SK-N-MC (cell line): ENCODE results near the gene CPAMD8.
A peak's percentile ranks its signal among the peaks of the same experiment; 100 is the strongest.
"Not testable (repeated sequence)": the region's sequence is repeated elsewhere in the genome, so short reads cannot be mapped to it uniquely, and the experiment has no call there.

ENCODE experiments used
- DNase-seq: peaks from one replicate; pipeline ENCODE4 v3.0.0-alpha.2; 2011; ENCODE audit warnings: low read depth, low spot score
- H3K27ac ChIP-seq: fragments of 200-600 bp; sonication (generic); 2 replicates; pipeline ENCODE4 v1.5.1; 2016; ENCODE audit warnings: mixed run types
- H3K36me3 ChIP-seq: fragments of 200-600 bp; sonication (generic); 2 replicates; pipeline ENCODE4 v1.6.1; 2017; ENCODE audit warnings: antibody characterized with exemption, low read length, mixed read lengths; ENCODE audit not compliant: insufficient read depth
- H3K4me3 ChIP-seq: fragments of 200-600 bp; sonication (generic); 2 replicates; pipeline ENCODE4 v1.5.1; 2016
- H3K9ac ChIP-seq: fragments of 200-600 bp; sonication (generic); 2 replicates; pipeline ENCODE4 v1.8.0; 2017; ENCODE audit warnings: mixed run types, mixed read lengths; ENCODE audit not compliant: insufficient read length
- H3K9me3 ChIP-seq: fragments of 200-600 bp; sonication (generic); 2 replicates; pipeline ENCODE4 v1.6.1; 2017; ENCODE audit warnings: low read depth, mild to moderate bottlenecking, antibody characterized with exemption, low read length, moderate library complexity, mixed read lengths
- EZH2 ChIP-seq: fragments of 200-600 bp; sonication (generic); IDR thresholded peaks from one replicate; pipeline ENCODE4 v1.6.1; 2017; ENCODE audit warnings: antibody characterized with exemption
- FOXP2 ChIP-seq: optimal IDR thresholded peaks from 2 replicates; pipeline ENCODE3; 2011; ENCODE audit warnings: mild to moderate bottlenecking, moderate library complexity; ENCODE audit not compliant: insufficient read depth; ENCODE audit errors: extremely low read length, control extremely low read depth
- POLR2AphosphoS5 ChIP-seq: IDR thresholded peaks from 2 replicates; pipeline ENCODE4 v1.6.1; 2012; ENCODE audit warnings: mild to moderate bottlenecking, low read depth, low read length, borderline replicate concordance

The CPAMD8 gene

DNA sequence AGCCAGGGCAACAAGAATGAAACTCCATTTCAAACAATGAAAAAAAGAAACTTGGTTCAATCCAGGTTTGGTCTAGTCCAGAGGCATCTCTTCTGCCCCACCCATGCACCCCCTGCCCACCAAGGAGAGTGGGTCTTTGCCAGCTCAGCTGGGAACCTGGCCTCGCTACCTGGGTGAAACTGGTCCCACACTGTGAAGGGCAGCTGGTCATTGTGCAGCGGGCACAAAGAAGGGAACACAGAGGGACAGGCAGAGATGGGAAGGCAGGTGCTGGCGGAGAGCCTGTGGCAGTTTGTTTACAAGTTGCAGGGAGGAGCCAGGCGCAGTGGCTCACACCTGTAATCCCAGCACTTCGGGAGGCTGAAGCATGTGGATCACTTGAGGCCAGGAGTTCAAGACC, 50.2 kb downstream of the CPAMD8 start:
- no peak for TF ChIP-seq EZH2
- no peak for TF ChIP-seq POLR2AphosphoS5
- TF ChIP-seq FOXP2, result no peak
- Histone ChIP-seq H3K36me3 (no peaks in the 10 kb centered on the region), H3K4me3 (no peak overlapping the region), H3K9ac (no peak overlapping the region), H3K9me3 (no peaks in the 10 kb centered on the region), H3K27ac (no peak overlapping the region)
- no peak for DNase-seq

- H3K4me3 ChIP-seq, result no peak overlapping the region
- no peaks in the 10 kb centered on the region for H3K36me3 ChIP-seq
- TF ChIP-seq EZH2 (no peak), POLR2AphosphoS5 (no peak), FOXP2 (no peak)
- no peak overlapping the region for H3K27ac ChIP-seq
- no peak for DNase-seq
- H3K9ac ChIP-seq, result no peak overlapping the region
- H3K9me3 ChIP-seq, result no peaks in the 10 kb centered on the region
These were observed 55.8 kb downstream of the CPAMD8 start for GRCh38 chr19:16970821-16971220.

- H3K4me3 ChIP-seq, result no peak overlapping the region
- DNase-seq, result no peak
- no peak for TF ChIP-seq EZH2
- no peak for TF ChIP-seq FOXP2
- no peak for TF ChIP-seq POLR2AphosphoS5
- no peaks in the 10 kb centered on the region for H3K36me3 ChIP-seq
- H3K9me3 ChIP-seq, result no peaks in the 10 kb centered on the region
- no peak overlapping the region for H3K9ac ChIP-seq
- no peak overlapping the region for H3K27ac ChIP-seq
These were observed 57.5 kb downstream of the CPAMD8 start for GRCh38 chr19:16969135-16969534.

- H3K4me3 ChIP-seq, H3K27ac ChIP-seq, H3K36me3 ChIP-seq, DNase-seq, H3K9ac ChIP-seq, H3K9me3 ChIP-seq: not testable (repeated sequence)
These were observed 65.4 kb downstream of the CPAMD8 start for GRCh38 chr19:16960996-16961822.

DNA sequence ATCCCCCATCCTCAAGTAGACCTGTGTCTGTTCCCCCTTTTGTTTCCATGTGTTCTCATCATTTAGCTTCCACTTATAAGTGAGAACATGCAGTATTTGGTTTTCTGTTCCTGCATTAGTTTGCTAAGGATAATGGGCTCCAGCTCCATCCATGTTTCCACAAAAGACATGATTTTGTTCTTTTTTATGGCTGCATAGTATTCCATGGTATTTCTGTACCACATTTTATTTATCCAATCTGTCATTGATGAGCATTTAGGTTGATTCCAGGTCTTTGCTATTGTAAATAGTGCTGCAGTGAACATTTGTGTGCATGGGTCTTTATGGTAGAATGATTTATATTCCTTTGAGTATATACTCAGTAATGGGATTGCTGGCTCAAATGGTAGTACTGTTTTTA, 68.3 kb downstream of the CPAMD8 start:
- H3K9me3 ChIP-seq, H3K36me3 ChIP-seq, H3K4me3 ChIP-seq, DNase-seq, H3K9ac ChIP-seq, H3K27ac ChIP-seq: not testable (repeated sequence)

GRCh38 chr19:16957855-16958254, 68.8 kb downstream of the CPAMD8 start:
- Histone ChIP-seq H3K36me3 (no peaks in the 10 kb centered on the region), H3K4me3 (peak overlapping the region; percentile 70), H3K9ac (no peak overlapping the region), H3K27ac (peak overlapping the region; percentile 87), H3K9me3 (no peaks in the 10 kb centered on the region)
- DNase-seq, result no peak
- TF ChIP-seq POLR2AphosphoS5, result no peak
- TF ChIP-seq FOXP2, result no peak
- no peak for TF ChIP-seq EZH2

DNA sequence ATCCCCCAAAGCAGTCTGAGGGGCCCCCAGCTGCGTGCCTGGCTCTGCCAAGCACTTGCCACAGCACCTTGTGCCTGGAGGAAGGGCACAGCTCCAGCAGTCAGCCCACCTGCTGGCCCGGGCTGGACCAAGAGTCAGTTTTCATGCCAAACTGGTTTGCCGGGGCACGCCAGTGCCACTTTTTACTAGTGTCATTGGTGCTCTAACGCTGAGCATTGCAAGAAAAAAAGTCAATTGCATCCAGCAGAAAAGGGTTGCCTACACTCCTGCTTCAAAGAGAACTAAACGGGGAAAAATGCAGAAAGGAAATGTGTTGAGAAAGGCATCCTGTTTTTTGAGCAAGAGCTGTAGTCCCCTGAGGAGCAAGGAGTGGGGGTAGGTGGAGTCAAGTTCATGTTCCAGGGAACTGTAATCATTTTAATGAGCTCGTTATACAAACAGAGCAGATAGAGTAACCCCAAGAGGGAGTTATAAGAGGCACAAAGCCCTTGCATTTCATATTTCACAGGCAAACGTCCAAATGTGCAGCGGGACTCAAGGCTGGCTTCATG, 69.4 kb downstream of the CPAMD8 start:
- Histone ChIP-seq H3K9me3 (no peaks in the 10 kb centered on the region), H3K9ac (no peak overlapping the region), H3K4me3 (peak overlapping the region; percentile 70), H3K36me3 (no peaks in the 10 kb centered on the region), H3K27ac (peak overlapping the region; percentile 87)
- DNase-seq, result peak; percentile 97
- TF ChIP-seq FOXP2 (no peak), POLR2AphosphoS5 (no peak), EZH2 (no peak)

GRCh38 chr19:16955161-16955560, 71.4 kb downstream of the CPAMD8 start:
- no peak for TF ChIP-seq EZH2
- no peak for TF ChIP-seq FOXP2
- TF ChIP-seq POLR2AphosphoS5, result no peak
- H3K9ac ChIP-seq, result no peak overlapping the region
- no peaks in the 10 kb centered on the region for H3K36me3 ChIP-seq
- no peaks in the 10 kb centered on the region for H3K9me3 ChIP-seq
- DNase-seq, result no peak
- no peak overlapping the region for H3K27ac ChIP-seq
- no peak overlapping the region for H3K4me3 ChIP-seq

DNA sequence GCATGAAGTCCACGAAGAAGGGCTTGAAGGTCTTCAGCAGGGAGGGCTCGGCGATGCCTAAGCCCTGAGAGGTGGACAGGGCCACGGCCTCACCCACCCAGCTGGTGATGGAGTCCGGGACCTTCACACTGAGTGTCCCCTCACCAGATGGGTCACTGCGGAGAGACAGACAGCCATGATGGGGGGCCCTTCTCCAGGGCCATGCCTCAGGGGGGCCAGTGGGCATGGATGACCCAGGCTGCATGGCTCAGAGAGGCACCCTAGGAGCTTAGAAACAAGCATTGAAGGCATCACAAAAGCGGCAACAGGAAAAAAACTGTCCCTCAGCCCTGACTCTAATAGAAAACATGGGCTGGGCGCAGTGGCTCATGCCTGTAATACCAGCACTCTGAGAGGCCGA, 74.6 kb downstream of the CPAMD8 start:
- H3K9ac ChIP-seq, result no peak overlapping the region
- DNase-seq, result no peak
- TF ChIP-seq FOXP2 (no peak), POLR2AphosphoS5 (no peak), EZH2 (no peak)
- no peaks in the 10 kb centered on the region for H3K9me3 ChIP-seq
- H3K27ac ChIP-seq, result no peak overlapping the region
- H3K36me3 ChIP-seq, result no peaks in the 10 kb centered on the region
- H3K4me3 ChIP-seq, result no peak overlapping the region
